Endometrium (tissue), 2 donors: ENCODE measurements around the gene CD48.
"Not testable (repeated sequence)": the region's sequence is repeated elsewhere in the genome, so short reads cannot be mapped to it uniquely, and the experiment has no call there.

ENCODE experiments used
- FAIRE-seq: peaks from 2 replicates; lab custom pipeline; 2012; peaks lifted over from hg19 to GRCh38; lab: Jason Lieb, UNC
- donor health status: control.
- donor health status: control.

Gene CD48

DNA sequence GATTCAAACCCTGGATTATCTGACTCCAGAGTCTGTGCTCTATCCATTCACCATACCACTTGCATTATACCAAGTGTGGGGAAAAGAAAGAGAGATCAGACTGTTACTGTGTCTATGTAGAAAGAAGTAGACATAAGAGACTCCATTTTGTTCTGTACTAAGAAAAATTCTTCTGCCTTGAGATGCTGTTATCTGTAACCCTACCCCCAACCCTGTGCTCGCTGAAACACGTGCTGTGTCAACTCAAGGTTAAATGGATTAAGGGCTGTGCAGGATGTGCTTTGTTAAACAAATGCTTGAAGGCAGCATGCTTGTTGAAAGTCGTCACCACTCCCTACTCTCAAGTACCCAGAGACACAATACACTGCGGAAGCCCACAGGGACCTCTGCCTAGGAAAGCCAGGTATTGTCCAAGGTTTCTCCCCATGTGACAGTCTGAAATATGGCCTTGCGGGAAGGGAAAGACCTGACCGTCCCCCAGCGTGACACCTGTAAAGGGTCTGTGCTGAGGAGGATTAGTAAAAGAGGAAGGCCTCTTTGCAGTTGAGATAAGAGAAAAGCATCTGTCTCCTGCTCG is 59.5 kb downstream of the CD48 start:
- FAIRE-seq = not testable (repeated sequence)

DNA sequence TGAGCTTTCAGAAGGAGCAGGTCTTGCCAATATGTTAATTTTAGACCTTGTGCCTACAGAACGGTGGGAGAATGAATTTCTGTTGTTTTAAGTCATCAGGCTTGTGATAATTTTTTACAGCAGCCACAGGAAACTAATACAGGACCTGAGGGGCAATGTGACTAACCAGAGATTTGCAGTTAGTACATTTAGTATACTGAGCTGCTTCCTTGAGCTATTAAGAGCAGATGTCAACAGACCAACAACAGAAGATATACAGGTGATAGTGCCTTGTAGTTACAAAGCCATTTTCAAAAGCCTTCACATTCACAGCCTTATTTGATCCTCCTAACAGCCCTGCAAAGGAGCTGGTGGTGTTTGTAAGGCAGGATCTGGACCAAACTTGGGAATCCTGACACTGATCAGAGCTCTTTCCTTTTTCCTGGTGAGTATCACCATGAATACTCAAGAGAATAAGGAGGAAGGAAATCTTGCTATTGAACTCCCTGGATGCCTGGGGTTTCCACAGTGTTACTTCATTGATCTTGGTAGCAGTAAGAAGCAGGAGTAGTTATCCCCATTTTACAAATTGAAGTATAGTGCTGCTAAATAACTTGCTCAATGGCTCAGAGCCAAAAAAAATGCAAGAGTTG is 60.1 kb downstream of the CD48 start:
- no peak for FAIRE-seq

DNA sequence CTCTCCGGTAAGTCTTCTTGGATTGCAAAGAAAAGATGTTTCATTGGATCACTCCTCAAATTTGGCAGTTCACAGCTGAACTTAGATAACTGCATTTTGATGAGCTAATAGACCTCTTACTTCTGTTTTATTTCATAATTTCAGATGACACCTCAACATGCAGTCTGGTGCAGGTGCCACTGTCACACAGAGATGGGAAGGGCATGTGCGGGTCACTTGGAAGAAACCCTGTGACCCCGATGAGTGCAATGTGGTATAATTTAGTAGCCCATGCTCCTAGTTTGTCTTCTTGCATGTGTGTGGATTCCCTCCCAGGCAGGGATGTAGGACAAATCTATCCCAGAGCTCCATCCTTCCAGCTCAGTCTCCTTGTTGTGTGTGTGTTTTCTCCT is 64.3 kb downstream of the CD48 start:
- FAIRE-seq = no peak

DNA sequence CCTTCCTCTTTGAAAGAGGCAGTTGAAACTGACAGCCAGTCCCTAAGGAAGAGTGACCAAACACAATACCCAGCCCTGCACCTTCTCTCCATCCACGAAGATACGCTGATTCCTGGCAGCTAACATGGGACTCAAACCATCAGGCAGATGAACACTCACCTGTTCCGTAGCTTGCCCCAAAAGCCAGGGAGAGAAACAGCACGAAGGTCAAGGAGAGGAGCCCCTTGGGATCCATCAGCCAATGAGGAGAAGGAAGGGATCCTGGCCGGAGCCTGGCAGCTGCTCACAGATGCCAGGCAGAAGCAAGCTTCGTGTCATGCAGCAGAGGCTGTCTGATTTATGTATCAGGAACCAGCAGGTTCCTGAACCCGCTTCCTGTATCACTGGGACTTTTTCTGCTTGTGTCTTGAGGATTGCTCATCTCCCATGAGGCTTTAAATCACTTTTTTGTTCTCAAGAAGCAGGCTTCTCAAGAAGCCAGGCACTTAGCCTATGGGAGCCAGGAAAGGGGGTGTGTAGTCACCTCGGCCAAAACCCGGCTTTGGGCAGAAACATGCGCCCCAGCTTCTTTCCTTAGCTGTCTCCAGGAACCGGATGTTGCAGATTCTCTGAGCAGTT is 64.8 kb downstream of the CD48 start, which contains the start of gene SLAMF1:
Gene SLAMF1 (minus strand): TSS at position 334 of the 618 bp plus-strand sequence. CDS start 99 bp downstream, at position 235.
- FAIRE-seq = no peak

DNA sequence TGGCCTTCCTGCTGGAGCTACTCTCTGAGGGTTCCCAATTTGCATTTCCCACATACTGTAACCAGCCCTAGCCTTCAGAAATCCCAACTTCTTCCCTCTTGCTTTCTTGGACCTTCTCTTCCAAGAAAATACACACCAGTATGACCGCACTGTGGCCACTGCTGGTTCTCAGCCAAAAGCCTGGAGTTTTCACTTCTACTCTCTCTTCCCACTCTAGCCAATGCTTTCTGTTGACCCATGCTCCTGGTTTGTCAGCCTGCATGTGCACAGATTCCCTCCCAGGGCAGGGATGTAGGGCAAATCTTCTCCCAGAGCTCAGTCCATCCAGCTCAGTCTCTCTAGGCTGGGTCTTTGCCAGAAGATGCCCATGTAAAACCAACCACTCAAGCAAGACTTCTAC is 65.4 kb downstream of the CD48 start:
- FAIRE-seq = no peak

DNA sequence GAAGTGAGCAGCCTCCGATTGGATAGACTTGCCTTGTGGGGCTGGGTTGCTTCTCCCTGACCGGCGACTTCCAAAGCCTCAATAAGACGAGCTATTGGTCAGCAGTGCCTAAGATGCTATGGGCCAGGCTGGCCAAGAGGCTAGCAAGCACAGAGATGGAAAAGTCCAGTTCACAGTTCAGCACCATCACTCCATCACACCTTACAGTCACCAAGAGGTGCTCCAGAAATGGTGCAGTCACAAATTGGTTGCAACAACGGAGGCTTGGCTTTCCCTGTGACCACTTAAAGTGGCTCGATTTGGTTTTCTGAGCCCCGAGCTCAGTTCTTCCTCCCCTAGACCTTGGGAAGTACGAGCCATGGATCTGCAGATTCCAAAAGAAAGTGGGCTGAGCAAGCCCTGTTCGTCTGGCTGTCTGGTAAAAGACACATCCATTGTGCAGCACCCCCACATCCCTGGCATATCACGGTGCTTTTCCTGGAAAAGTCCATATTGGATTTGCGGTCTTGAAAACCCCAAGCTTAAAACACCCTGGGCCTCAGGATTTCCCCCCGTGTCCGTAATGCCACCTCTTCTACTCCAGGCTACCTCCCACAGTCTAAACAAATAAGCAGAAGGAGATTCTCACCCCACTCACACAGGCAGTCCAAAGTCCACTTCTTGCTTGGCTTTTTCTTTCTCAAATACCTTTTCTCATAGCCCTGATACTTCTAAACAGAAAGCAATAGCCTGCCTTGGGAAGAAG is 66.1 kb downstream of the CD48 start:
- FAIRE-seq = no peak

DNA sequence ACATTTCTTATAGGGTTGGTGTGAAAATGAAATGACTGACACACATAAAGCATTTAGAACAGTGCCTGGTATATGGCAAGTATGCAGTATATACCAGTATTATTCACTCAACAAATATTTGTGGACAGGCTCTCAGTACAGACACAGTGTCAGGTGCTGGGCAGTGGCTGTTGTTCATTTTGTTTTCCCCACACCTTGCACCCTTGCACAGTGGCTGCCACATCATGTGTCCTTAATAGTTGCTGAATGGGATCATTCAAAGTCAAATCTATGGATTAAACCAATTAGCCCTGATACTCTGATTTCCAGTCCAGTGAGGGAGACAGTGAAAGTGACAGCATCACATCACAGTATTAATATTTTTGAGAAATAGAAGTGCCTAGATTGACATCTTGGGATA is 67.2 kb downstream of the CD48 start:
- no peak for FAIRE-seq

DNA sequence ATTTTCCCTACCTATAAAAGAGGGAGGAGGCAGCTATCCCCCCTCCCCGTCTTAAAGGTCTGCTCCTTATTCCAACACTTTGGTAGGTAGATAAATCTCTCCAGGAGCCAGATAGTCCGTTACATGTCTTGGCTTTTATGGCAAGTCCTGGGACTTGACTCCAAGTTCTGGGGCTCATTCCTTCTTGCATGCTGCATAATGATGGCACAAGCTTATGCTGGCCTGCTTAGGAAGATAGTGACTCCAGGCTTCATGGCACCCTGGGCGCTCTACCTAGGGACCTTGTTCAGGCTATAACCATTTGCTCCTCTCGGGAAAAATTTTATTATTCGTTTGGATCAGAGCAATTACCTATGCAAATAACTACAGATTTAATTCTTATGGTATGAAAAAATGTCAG is 68.5 kb downstream of the CD48 start:
- no peak for FAIRE-seq

DNA sequence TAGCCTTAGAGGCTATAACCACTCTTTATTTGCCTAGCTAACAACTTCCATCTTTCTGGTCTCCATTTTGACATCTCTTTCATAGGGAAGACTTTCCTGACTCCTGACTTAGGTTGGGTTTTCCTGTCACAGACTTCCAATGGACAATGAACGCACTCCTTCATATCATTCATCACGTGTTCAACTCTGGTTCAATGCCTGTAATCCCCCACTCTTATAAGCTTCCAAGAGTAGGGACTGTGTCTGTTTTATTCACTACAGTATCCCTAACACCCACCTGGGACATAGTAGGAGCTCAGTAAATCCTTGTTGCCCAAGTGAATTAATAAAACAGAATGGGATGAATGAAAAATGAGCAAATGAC is 69.4 kb downstream of the CD48 start:
- no peak for FAIRE-seq

DNA sequence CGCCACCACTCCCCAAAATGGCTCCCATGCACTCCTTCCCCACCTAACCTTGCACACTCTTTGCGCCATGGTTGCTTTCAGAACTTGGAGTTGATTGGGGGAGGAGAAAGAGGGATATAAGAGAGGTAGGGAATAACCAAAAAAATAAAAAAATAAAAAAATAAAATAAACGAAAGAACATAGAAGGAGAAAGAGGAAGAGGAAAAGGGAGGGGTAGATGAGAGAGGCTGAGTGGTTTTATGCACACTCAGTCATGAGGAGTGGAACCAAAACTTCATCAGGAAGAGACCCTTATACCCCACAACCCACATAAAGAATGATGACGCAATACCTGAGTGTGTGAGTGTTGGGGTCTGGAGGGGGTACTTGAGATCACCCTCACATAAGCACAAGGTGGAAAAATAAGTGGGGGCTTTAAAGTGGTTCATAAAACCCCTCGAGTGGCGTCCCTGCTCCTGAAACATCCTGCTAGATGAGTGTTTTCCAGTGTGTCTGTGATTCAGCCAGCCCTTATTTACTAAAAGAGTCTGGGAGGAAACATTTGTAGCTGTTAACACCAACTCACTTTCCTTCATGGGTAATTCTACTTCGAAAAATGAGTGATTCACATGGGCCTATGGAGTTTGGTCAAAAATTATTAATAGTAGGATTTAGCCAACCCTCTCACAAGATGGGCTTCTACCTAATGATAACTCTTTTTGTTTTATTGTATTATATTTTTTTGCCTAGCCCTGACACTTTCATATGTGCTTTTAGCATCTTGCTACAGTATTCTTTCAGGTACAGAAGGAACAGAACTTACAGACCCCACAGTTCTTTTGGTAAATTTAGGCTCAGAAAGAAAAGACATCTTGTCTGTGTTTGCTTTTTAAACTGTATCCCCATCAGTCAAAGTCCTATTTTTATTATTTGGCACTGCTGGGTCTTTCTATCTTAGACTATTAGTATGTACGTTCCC is 70.0 kb downstream of the CD48 start:
- FAIRE-seq = no peak

DNA sequence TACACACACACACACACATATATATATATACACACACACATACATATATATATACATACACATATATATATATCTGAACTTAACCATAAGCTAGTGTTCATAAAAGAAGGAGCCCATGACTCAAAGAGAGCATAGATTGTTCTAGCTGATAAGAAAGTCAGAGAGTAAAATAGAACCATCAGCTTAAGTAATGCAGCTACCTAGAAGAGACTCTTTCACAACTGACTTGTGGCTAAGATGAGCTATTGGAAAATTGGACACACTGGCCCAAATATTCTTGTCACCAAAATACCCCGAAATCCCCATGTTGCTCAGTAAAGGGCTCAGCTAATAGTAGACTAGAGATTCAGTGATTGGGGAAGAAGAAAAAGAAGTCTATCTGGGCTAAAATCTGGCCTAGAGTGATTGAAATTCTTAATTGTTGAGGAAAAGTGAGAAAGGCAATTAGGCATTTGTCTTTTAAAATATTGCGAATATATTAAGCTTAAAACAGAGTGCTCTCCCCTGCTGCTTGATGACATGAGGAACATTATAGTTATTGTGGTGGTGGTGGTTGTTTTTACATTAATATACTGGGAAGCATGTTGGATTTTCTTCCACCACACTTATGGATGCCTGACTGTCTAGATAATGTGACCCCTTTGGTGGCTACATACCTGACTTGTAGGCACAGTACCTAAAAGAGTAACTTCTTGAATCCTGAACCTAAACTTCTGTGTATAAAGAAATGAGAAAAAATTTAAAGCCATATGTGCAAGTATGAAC is 71.1 kb downstream of the CD48 start:
- FAIRE-seq = no peak

DNA sequence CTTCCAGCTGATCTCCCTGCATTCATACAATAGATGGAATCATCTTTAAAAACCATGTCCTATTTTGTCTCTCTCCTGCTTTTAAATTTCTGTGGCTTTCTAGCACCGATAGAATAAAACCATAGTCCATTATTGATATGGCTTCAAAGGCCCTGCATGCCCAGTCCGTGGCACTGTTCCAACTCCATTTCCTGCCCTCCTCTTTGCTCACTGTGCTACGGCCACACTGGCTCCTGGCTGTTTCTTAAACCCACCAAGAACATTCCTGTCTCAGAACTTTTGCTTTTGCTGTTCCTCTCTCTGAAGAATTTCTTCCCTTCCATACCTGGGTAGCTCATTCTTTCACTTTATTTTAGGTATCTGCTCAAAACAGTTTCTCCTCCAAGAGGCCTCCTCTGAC is 72.0 kb downstream of the CD48 start:
- no peak for FAIRE-seq

DNA sequence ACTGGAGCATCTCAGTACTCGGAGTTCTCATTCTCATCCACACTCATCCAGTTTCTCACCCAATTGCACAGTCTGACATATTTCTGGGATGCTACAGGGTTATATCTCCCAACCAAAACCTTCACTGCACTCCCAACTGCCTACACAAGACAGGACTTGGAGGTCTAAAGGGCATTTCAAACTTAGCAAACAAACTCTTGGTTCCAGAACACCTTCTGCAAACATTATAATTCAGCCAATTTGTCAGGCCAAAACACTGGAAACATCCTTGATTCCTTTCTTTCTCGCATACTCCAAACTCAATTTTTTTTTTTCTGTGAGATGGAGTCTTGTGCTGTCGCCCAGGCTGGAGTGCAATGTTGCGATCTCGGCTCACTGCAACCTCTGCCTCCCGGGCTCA is 72.7 kb downstream of the CD48 start:
- no peak for FAIRE-seq

DNA sequence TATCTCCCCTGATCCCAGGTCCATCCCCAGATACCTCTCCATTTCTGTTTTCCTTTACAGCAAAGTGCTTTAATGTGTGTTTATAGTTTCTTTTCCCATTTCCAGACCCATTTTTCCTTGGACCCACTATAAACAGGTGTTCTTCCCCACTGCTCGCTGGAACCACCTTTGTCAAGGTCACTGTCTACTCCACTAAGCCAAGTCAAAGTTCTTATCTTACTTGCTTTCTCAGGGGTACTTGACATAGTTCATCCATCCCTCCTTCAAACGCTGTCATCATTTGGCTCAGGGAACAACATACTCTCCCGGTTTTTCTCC is 73.1 kb downstream of the CD48 start:
- no peak for FAIRE-seq

DNA sequence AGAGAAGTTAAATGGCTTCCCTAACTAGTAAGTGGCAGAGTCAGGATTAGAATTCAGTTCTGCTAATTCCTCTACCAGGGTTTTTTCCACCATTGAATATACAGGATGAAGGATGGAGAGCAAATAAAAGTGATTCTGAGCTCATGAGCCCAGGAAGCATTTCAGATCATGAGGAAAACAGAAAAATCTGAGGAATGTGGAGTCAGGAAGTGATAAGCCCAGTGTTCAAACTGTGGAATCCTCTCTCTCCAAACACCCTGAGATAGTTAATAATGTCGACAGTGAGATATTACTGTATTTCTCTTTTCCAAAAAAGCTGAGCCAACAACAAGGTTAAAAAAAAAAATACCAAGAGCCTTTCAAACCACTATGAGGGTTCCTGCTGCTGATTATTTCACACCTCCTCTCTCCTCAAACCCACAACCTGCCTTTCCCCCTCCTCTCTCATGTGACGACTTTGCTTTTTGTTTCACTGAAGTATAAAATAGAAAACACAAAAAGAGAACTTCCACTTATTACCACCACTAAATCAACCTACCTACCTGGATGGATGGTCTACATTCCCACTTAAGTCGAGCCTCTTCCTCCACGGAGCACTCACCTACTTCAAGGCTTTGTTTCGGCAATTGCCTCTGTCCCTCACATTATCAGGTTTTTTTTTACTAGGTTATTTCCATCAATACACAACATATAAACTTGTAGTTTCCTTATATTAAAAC is 73.6 kb downstream of the CD48 start:
- no peak for FAIRE-seq

DNA sequence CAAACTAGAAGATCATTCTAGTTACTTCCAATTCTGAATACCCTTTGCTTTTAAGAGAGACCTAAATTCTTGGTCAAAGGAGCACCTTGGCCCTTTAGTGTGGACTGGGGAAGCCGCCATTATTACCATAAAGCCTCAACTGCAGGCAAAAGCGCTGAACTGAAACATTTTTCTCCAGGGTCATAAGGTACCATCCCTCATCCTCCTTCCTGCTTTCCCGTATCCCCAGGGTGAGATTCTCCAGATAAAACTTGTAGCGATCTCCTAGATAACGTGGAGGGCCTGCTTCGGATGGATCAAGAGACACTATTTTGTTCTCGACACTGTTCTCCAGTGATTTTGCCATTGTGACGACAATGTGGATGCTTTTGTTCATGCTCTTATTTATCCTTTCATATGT is 74.6 kb downstream of the CD48 start:
- FAIRE-seq = no peak

DNA sequence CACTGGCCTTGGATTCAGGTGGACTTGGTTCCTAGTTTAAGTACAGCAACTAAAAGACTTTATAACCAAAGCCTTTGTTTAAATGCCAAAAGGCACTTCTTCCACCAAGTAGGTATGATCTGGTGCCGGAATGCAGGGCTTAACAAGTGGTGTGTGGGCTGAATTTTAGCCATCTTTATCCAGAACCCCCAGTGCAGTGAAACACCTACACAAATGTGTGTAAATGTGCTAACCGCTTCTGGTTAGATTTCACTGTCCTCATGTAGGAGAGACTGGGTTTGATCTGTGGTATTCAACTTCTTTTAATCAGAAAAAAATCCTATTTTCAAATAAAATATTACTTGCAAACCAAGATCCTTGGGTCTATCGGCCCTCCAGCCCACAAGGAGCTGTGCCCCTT is 75.1 kb downstream of the CD48 start:
- no peak for FAIRE-seq

DNA sequence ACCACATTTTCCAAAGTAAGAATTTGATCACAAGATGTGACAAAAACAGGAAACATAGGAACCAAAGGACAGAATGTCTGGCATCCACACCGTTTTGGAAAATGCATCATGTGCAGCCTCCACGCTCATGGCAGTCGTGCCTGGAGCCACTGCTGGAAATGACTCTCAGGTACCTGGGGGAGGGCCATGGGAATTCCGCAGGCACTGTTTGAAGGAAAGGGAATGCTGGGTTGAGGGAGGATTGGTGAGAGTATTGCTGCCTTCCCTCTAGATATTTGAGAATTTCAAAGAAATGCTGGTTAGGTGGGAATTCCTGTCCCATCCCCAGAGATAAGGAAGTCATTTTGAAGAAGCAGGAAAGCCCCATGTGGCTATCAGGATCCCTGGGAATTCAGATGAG is 75.5 kb downstream of the CD48 start:
- FAIRE-seq = no peak

DNA sequence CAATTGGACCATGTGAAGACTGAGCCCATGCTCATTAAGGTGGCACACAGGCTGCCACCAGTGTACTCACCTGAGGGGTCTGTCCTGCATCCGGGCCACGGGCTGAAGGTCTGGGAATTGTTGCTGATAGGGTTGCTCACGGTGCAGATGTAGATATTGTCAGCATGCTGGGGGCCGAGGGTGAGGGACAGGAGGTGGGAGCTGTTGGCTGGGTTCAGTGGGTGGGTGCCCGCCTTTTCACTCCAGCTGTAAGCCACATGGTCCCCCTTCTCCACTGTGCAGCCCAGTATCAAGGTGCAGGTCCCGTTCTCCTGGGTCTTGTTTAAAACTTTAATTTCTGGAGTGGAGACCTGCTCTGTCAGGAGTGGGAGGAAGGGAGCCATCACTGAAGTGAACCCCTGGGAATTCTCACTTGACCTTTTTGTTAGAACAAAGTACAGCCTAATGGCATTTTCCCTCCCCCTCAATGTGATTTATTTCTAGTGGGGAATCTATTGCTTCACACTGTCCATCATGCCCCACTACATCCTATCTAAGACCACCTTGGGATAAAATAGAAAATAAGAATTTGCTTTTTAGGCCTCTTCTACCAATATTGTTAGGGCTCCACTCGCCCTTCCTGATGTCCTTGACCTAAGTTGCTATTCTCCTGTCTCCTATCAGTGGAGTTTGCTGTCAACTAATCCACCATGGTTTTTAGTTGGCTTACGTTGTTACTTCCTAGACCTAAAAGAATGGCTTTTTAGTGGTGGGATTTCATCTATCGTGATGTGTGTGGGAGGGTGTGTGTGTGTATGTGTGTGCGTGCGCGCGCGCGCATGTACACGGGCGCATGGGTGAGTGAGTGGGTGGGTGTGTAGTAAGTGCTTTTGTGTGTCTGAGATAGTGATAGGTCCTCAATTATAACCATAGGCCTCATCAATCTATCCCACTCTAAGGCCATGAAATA is 76.8 kb downstream of the CD48 start:
- no peak for FAIRE-seq
